ENCODE measurements around the gene FEV.

FEV gene

GRCh38 chr2:218993345-218994315 lies 8.6 kb upstream of the FEV start, which contains the start of gene CRYBA2:
TSS of gene CRYBA2 (minus strand) at chr2:218993422. CDS start at chr2:218993176, 246 bp downstream.
- no peak for DNase-seq (ENCODE audit: low read depth)

- no peak for DNase-seq (ENCODE audit: low read depth)
Observed at GRCh38 chr2:218992703-218993344, 7.8 kb upstream of the FEV start.

- DNase-seq (ENCODE audit: low read depth) = no peak
Observed at GRCh38 chr2:218992196-218992595, 7.2 kb upstream of the FEV start.

GRCh38 chr2:218991674-218992168 lies 6.7 kb upstream of the FEV start:
- no peak for DNase-seq (ENCODE audit: low read depth)

- no peak for DNase-seq (ENCODE audit: low read depth)
Observed at GRCh38 chr2:218990612-218991011, 5.6 kb upstream of the FEV start.

GRCh38 chr2:218990052-218990451 lies 5.1 kb upstream of the FEV start:
- DNase-seq (ENCODE audit: low read depth) = no peak

- DNase-seq (ENCODE audit: low read depth) = no peak
Observed at GRCh38 chr2:218988650-218989049, 3.7 kb upstream of the FEV start.

GRCh38 chr2:218988164-218988563 lies 3.2 kb upstream of the FEV start:
- no peak for DNase-seq (ENCODE audit: low read depth)

GRCh38 chr2:218986148-218986761 lies 1.3 kb upstream of the FEV start:
- no peak for DNase-seq (ENCODE audit: low read depth)

- no peak for DNase-seq (ENCODE audit: low read depth)
Observed at GRCh38 chr2:218985325-218986091, 524 bp upstream of the FEV start.

- DNase-seq (ENCODE audit: low read depth) = no peak
Observed at GRCh38 chr2:218984239-218985020, 554 bp downstream of the FEV start.

GRCh38 chr2:218983934-218984238 lies 1.1 kb downstream of the FEV start:
- DNase-seq (ENCODE audit: low read depth) = no peak

GRCh38 chr2:218983263-218983933 lies 1.6 kb downstream of the FEV start:
- DNase-seq (ENCODE audit: low read depth) = no peak

- DNase-seq (ENCODE audit: low read depth) = no peak
Observed at GRCh38 chr2:218982586-218983262, 2.3 kb downstream of the FEV start.

- no peak for DNase-seq (ENCODE audit: low read depth)
Observed at GRCh38 chr2:218981881-218982585, 3.0 kb downstream of the FEV start.

GRCh38 chr2:218981390-218981880 lies 3.5 kb downstream of the FEV start:
- no peak for DNase-seq (ENCODE audit: low read depth)

GRCh38 chr2:218980735-218981389 lies 4.1 kb downstream of the FEV start:
- DNase-seq (ENCODE audit: low read depth) = no peak

- DNase-seq (ENCODE audit: low read depth) = peak; percentile 73
Observed at GRCh38 chr2:218979846-218980734, 4.9 kb downstream of the FEV start.
